Measurements from ENCODE around the gene NUP210L.

DNA sequence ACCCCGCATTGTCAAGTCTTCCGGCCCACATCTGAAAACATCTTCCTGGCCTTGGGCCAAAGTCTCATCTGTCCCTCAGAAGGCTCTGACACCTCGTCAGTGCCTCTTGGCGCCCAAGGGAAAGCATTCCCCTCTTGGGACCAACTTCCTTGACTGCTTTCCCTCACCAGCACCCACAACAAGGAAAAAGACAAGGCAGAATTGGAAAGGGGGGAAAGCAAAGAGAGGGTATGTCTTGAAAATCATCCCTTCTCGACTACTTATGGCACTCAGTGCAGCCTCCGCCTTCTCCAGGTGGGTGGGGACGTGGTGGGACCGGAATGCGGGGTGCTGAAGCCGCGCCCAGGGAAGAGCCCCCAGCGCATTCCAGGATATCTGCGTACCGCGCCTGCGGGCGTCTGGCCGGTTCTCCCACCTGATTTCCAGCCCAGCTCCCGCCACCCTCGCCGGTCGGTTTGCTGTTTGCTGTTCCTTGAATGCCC is 191.0 kb downstream of the NUP210L start:
- TF ChIP-seq, protein P1, sequence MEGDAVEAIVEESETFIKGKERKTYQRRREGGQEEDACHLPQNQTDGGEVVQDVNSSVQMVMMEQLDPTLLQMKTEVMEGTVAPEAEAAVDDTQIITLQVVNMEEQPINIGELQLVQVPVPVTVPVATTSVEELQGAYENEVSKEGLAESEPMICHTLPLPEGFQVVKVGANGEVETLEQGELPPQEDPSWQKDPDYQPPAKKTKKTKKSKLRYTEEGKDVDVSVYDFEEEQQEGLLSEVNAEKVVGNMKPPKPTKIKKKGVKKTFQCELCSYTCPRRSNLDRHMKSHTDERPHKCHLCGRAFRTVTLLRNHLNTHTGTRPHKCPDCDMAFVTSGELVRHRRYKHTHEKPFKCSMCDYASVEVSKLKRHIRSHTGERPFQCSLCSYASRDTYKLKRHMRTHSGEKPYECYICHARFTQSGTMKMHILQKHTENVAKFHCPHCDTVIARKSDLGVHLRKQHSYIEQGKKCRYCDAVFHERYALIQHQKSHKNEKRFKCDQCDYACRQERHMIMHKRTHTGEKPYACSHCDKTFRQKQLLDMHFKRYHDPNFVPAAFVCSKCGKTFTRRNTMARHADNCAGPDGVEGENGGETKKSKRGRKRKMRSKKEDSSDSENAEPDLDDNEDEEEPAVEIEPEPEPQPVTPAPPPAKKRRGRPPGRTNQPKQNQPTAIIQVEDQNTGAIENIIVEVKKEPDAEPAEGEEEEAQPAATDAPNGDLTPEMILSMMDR (conservative IDR thresholded peaks at IDR 0.05; ENCODE audit: low read length) = no peak
- TF ChIP-seq EZH2phosphoT487 (IDR thresholded peaks at IDR 0.05; ENCODE audit: borderline replicate concordance) = no peak
